ENCODE measurements around the gene ALDH7A1. TPM values are rescaled to one million over a fixed set of nuclear protein-coding genes. Genes with fewer than 3 reads are reported as not detected.

Gene ALDH7A1
- total and polyA plus RNA-seq, 4 donors: 49.1 to 112 (median 85.2) TPM

GRCh38 chr5:126488443-126489065 is 106.5 kb downstream of the ALDH7A1 start:
- Histone ChIP-seq H3K4me1 (ENCODE audit: control insufficient read depth, insufficient read depth, low read length) (peaks cover 11% of the 10 kb centered on the region), H3K9me3 (ENCODE audit: control insufficient read depth, insufficient read depth, low read length) (no peaks in the 10 kb centered on the region), H3K27me3 (ENCODE audit: control insufficient read depth, insufficient read depth, low read length) (no peaks in the 10 kb centered on the region), H3K4me3 (ENCODE audit: low read depth, low read length) (no peak overlapping the region), H3K36me3 (ENCODE audit: control insufficient read depth, insufficient read depth, low read length) (peaks cover 3% of the 10 kb centered on the region), H3K27ac (ENCODE audit: low read depth, low read length) (peak overlapping the region; percentile 68)
- peak in 1 of 6 donors; percentile 45 for DNase-seq (ENCODE audit: low read depth in 4 of 6, low spot score in 6 of 6)
- no CpG with 5 or more reads among the region's 7 CpGs for WGBS (ENCODE audit: insufficient coverage)

GRCh38 chr5:126487596-126487995 is 107.4 kb downstream of the ALDH7A1 start:
- no peak for DNase-seq (ENCODE audit: low read depth in 4 of 6, low spot score in 6 of 6)
- no peak overlapping the region for H3K4me3 ChIP-seq (ENCODE audit: low read depth, low read length)
- peaks cover 11% of the 10 kb centered on the region for H3K4me1 ChIP-seq (ENCODE audit: control insufficient read depth, insufficient read depth, low read length)
- no peaks in the 10 kb centered on the region for H3K27me3 ChIP-seq (ENCODE audit: control insufficient read depth, insufficient read depth, low read length)
- H3K9me3 ChIP-seq (ENCODE audit: control insufficient read depth, insufficient read depth, low read length): no peaks in the 10 kb centered on the region
- H3K36me3 ChIP-seq (ENCODE audit: control insufficient read depth, insufficient read depth, low read length): peaks cover 3% of the 10 kb centered on the region
- no peak overlapping the region for H3K27ac ChIP-seq (ENCODE audit: low read depth, low read length)

DNA sequence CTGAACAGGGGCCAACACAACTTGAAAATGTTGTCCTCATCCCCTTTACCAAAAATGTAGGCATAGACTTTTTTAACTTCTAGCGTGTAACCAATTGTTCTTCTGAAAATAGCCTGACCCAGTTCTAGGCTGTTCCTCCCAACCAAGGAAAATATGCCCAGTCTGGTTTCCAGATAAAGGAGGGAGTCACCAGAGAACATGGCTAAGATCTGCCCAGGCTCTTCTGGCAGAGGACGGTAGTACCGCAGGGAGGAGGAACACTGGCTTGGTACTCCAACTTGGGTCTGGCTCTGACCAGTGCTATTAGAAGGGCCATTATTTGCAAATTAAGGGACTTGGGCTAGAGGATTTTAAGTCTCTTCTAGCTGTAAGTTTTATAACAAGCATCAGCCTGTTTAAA is 108.7 kb downstream of the ALDH7A1 start:
- peaks cover 7% of the 10 kb centered on the region for H3K36me3 ChIP-seq (ENCODE audit: control insufficient read depth, insufficient read depth, low read length)

GRCh38 chr5:126484253-126484652 is 110.8 kb downstream of the ALDH7A1 start:
- H3K36me3 ChIP-seq (ENCODE audit: control insufficient read depth, insufficient read depth, low read length): peaks cover 7% of the 10 kb centered on the region
- no peak overlapping the region for H3K27ac ChIP-seq (ENCODE audit: low read depth, low read length)
- 74% methylated on average over 2 of the region's 2 CpGs for WGBS (ENCODE audit: insufficient coverage)

More for the DNA sequence above, 108.7 kb downstream of the ALDH7A1 start:
- 79% methylated on average over 2 of the region's 3 CpGs for WGBS (ENCODE audit: insufficient coverage)
- H3K4me3 ChIP-seq (ENCODE audit: low read depth, low read length): no peak overlapping the region
- no peaks in the 10 kb centered on the region for H3K27me3 ChIP-seq (ENCODE audit: control insufficient read depth, insufficient read depth, low read length)
- no peak for DNase-seq (ENCODE audit: low read depth in 4 of 6, low spot score in 6 of 6)
- no peaks in the 10 kb centered on the region for H3K9me3 ChIP-seq (ENCODE audit: control insufficient read depth, insufficient read depth, low read length)
- no peak overlapping the region for H3K27ac ChIP-seq (ENCODE audit: low read depth, low read length)
- H3K4me1 ChIP-seq (ENCODE audit: control insufficient read depth, insufficient read depth, low read length): peaks cover 8% of the 10 kb centered on the region

DNA sequence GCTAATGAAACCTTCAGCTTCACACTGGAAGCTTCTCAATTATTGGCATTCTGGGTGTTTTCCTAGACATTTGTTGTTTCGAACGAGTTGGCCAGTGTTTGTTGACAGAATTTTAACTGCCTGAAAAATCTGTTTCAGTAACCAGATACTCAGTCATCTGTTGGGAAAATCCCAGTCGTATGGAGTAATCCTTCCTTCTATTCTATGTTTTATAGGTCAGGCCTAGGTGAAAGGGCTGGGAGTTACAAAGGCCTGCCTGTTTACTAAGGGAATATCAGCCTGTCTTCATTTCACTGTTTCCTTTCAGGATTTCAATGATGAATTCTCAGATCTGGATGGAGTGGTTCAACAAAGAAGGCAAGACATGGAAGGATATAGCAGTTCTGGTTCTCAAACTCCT is 111.9 kb downstream of the ALDH7A1 start:
- peaks cover 10% of the 10 kb centered on the region for H3K4me1 ChIP-seq (ENCODE audit: control insufficient read depth, insufficient read depth, low read length)
- H3K27me3 ChIP-seq (ENCODE audit: control insufficient read depth, insufficient read depth, low read length): no peaks in the 10 kb centered on the region
- no CpG with 5 or more reads among the region's 3 CpGs for WGBS (ENCODE audit: insufficient coverage)
- peak overlapping the region; percentile 42 for H3K27ac ChIP-seq (ENCODE audit: low read depth, low read length)
- H3K36me3 ChIP-seq (ENCODE audit: control insufficient read depth, insufficient read depth, low read length): peaks cover 9% of the 10 kb centered on the region
- H3K9me3 ChIP-seq (ENCODE audit: control insufficient read depth, insufficient read depth, low read length): no peaks in the 10 kb centered on the region
- DNase-seq (ENCODE audit: low read depth in 4 of 6, low spot score in 6 of 6): peak in 2 of 6 donors; percentile 17 to 47
- no peak overlapping the region for H3K4me3 ChIP-seq (ENCODE audit: low read depth, low read length)

More at GRCh38 chr5:126484253-126484652, 110.8 kb downstream of the ALDH7A1 start:
- no peaks in the 10 kb centered on the region for H3K9me3 ChIP-seq (ENCODE audit: control insufficient read depth, insufficient read depth, low read length)
- DNase-seq (ENCODE audit: low read depth in 4 of 6, low spot score in 6 of 6): peak in 1 of 6 donors; percentile 74
- H3K4me3 ChIP-seq (ENCODE audit: low read depth, low read length): no peak overlapping the region
- no peaks in the 10 kb centered on the region for H3K27me3 ChIP-seq (ENCODE audit: control insufficient read depth, insufficient read depth, low read length)
- peaks cover 4% of the 10 kb centered on the region for H3K4me1 ChIP-seq (ENCODE audit: control insufficient read depth, insufficient read depth, low read length)

DNA sequence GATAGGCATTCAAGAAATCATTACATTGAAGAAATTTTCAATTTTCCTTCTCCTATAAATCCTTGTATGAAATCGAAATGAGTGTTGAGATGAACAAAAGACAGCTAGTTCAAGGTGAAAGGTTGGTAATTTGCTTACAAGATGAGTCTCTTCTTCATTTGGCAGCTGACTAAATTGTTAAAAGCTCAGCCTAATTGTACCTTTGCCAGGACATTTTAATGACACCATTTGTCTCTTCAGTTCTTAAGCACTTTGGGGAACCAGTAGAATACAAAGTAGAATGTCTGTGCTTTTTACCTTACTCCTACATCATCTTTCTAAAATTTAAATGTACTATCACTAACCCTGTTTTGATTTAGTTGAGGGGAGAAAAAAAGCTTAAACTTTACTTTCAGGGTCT is 112.4 kb downstream of the ALDH7A1 start:
- Histone ChIP-seq H3K27ac (ENCODE audit: low read depth, low read length) (peak overlapping the region; percentile 42), H3K27me3 (ENCODE audit: control insufficient read depth, insufficient read depth, low read length) (no peaks in the 10 kb centered on the region), H3K9me3 (ENCODE audit: control insufficient read depth, insufficient read depth, low read length) (no peaks in the 10 kb centered on the region), H3K4me1 (ENCODE audit: control insufficient read depth, insufficient read depth, low read length) (peaks cover 16% of the 10 kb centered on the region), H3K4me3 (ENCODE audit: low read depth, low read length) (no peak overlapping the region), H3K36me3 (ENCODE audit: control insufficient read depth, insufficient read depth, low read length) (peaks cover 9% of the 10 kb centered on the region)
- DNase-seq (ENCODE audit: low read depth in 4 of 6, low spot score in 6 of 6): peak in 4 of 6 donors; percentile 48 to 87 (median 69)
- no CpG with 5 or more reads among the region's 1 CpG for WGBS (ENCODE audit: insufficient coverage)

- WGBS (ENCODE audit: insufficient coverage): no CpG with 5 or more reads among the region's 2 CpGs
- no peaks in the 10 kb centered on the region for H3K27me3 ChIP-seq (ENCODE audit: control insufficient read depth, insufficient read depth, low read length)
- H3K36me3 ChIP-seq (ENCODE audit: control insufficient read depth, insufficient read depth, low read length): peaks cover 9% of the 10 kb centered on the region
- no peak overlapping the region for H3K4me3 ChIP-seq (ENCODE audit: low read depth, low read length)
- no peak overlapping the region for H3K27ac ChIP-seq (ENCODE audit: low read depth, low read length)
- peaks cover 17% of the 10 kb centered on the region for H3K4me1 ChIP-seq (ENCODE audit: control insufficient read depth, insufficient read depth, low read length)
- no peaks in the 10 kb centered on the region for H3K9me3 ChIP-seq (ENCODE audit: control insufficient read depth, insufficient read depth, low read length)
- no peak for DNase-seq (ENCODE audit: low read depth in 4 of 6, low spot score in 6 of 6)
Observed at GRCh38 chr5:126481243-126481642, 113.8 kb downstream of the ALDH7A1 start.

Small RNA genes lying within 50 kb of the gene (small RNA-seq; reads per million reads assigned to genes)
- not detected for gene RNU6-290P (ENCODE audit: low replicate concordance)

Other genes starting within 250 kb of the ALDH7A1 start
- gene GRAMD2B, start 171.8 kb downstream of the ALDH7A1 start, total RNA-seq: 10 to 100 TPM; 59.9 to 65.2 TPM
- gene GRAMD2B, start 171.8 kb downstream of the ALDH7A1 start, polyA plus RNA-seq (ENCODE audit: insufficient read length in 2 of 2): 10 to 100 TPM; 39.6 to 40.9 TPM
- 10 to 100 TPM; 64.5 to 85.4 TPM for gene PHAX, start 5.7 kb upstream of the ALDH7A1 start, total RNA-seq
- gene PHAX, start 5.7 kb upstream of the ALDH7A1 start, polyA plus RNA-seq (ENCODE audit: insufficient read length in 2 of 2): 10 to 100 TPM; 65.5 to 97.5 TPM
- 10 to 100 TPM; 38.6 to 40.3 TPM for gene LMNB1, start 181.9 kb upstream of the ALDH7A1 start, total RNA-seq
- 10 to 100 TPM; 53.5 to 63.6 TPM for gene LMNB1, start 181.9 kb upstream of the ALDH7A1 start, polyA plus RNA-seq (ENCODE audit: insufficient read length in 2 of 2)

Data from spinal cord (tissue), 10 donors.